Colonic mucosa (tissue), 4 donors: ENCODE data around the gene ANO10. TPM values are rescaled to one million over a fixed set of nuclear protein-coding genes. Genes with fewer than 3 reads are reported as not detected.

Experiments
- DNase-seq: peaks from one replicate; pipeline ENCODE4 v3.0.0-alpha.2; 2020
- H3K27ac ChIP-seq: fragments of 200-600 bp; one replicate; pipeline ENCODE4 v1.8.0; 2021
- H3K27me3 ChIP-seq: fragments of 200-600 bp; one replicate; pipeline ENCODE4 v1.8.0; 2021
- H3K36me3 ChIP-seq: fragments of 200-600 bp; one replicate; pipeline ENCODE4 v1.8.0; 2021
- H3K4me1 ChIP-seq: fragments of 200-600 bp; one replicate; pipeline ENCODE4 v1.8.0; 2021; ENCODE audit warnings: mild to moderate bottlenecking
- H3K4me3 ChIP-seq: fragments of 200-600 bp; one replicate; pipeline ENCODE4 v1.8.0; 2021
- H3K9ac ChIP-seq, 2 donors: one replicate each; pipeline ENCODE4 v1.7.0; 2013; ENCODE audit warnings: control low read depth in 2 of 2, low read depth in 2 of 2, low read length in 2 of 2
- H3K9me3 ChIP-seq: fragments of 200-600 bp; one replicate; pipeline ENCODE4 v1.8.0; 2021
- intact Hi-C: fragments of 100-400 bp; cut with DNase I; formaldehyde crosslinking; loops from one replicate; pipeline ENCODE4 v1.14.1; 2022
- total RNA-seq, 2 donors: library from RNA; stranded (reverse); fragmentation: NEBNext Ultra II Directional in 1 of 2; extraction: Animal tissue kit (Norgen Biotek cat#: 25700) in 1 of 2; gene quantifications; one replicate each; pipeline ENCODE4 v1.2.1, GENCODE V29; 2021
- TF ChIP-seq, protein P1 (sequence below): fragments of 200-600 bp; IDR thresholded peaks from one replicate; pipeline ENCODE4 v1.8.0; 2022; ENCODE audit warnings: antibody characterized with exemption, mild to moderate bottlenecking
- donor health status: healthy.
- donor health status: DM: no; HTN: no; CAD: no.
- donor health status: DM: no; HTN: no; CAD: no.

ANO10 gene
- total RNA-seq, 2 donors from 2014 or later: 53.9 to 69.0 TPM

DNA sequence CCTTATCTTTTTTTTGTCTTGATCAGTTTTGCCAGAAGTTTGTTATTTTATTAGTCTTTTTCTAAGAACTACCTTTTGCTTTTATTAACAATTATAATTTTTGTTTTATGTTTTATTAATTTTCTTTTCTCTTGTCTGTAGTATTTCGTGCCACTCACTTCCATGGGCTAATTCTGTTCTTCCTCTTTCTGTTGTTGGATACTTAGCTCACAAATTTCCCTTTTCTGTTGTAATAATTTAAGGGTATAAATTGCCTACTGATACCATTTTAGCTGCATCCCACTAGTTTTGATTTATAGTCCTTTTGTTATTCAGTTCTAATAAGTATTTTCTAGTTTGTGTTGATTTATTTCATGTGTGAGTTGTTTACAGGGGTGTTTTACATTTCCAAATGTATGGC, 286.8 kb downstream of the ANO10 start:
- no peak for DNase-seq
- TF ChIP-seq, protein P1, sequence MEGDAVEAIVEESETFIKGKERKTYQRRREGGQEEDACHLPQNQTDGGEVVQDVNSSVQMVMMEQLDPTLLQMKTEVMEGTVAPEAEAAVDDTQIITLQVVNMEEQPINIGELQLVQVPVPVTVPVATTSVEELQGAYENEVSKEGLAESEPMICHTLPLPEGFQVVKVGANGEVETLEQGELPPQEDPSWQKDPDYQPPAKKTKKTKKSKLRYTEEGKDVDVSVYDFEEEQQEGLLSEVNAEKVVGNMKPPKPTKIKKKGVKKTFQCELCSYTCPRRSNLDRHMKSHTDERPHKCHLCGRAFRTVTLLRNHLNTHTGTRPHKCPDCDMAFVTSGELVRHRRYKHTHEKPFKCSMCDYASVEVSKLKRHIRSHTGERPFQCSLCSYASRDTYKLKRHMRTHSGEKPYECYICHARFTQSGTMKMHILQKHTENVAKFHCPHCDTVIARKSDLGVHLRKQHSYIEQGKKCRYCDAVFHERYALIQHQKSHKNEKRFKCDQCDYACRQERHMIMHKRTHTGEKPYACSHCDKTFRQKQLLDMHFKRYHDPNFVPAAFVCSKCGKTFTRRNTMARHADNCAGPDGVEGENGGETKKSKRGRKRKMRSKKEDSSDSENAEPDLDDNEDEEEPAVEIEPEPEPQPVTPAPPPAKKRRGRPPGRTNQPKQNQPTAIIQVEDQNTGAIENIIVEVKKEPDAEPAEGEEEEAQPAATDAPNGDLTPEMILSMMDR: no peak
- Histone ChIP-seq H3K27me3 (no peaks in the 10 kb centered on the region), H3K4me1 (no peaks in the 10 kb centered on the region), H3K27ac (no peak overlapping the region), H3K36me3 (peaks cover 10% of the 10 kb centered on the region), H3K9ac (no peak overlapping the region), H3K4me3 (no peak overlapping the region), H3K9me3 (no peaks in the 10 kb centered on the region)
- intact Hi-C loops: no loop called here

DNA sequence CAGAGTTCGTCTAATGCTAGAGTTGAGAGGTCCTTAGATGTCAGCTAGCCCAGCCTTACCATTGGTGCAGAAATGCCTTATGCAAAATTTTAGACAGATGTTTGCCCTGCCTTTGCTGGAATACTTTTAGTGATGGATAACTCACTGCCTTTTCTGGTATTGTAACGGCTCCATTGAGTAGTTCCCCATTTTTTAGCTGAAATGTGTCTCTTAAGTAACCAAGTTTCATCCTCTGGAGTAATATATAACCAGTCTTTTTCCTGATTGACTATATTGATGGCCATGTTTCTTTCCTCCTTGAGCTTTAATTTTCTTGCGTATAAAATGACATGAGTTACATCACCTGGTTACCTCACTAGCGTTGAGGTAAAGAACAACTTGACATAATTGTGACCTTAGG, 290.4 kb downstream of the ANO10 start:
- H3K9me3 ChIP-seq: no peaks in the 10 kb centered on the region
- H3K27me3 ChIP-seq: no peaks in the 10 kb centered on the region
- H3K9ac ChIP-seq: no peak overlapping the region
- H3K4me1 ChIP-seq: no peaks in the 10 kb centered on the region
- intact Hi-C loops: no loop called here
- DNase-seq: no peak
- H3K36me3 ChIP-seq: no peaks in the 10 kb centered on the region
- TF ChIP-seq, protein P1: no peak
- H3K4me3 ChIP-seq: no peak overlapping the region
- no peak overlapping the region for H3K27ac ChIP-seq

DNA sequence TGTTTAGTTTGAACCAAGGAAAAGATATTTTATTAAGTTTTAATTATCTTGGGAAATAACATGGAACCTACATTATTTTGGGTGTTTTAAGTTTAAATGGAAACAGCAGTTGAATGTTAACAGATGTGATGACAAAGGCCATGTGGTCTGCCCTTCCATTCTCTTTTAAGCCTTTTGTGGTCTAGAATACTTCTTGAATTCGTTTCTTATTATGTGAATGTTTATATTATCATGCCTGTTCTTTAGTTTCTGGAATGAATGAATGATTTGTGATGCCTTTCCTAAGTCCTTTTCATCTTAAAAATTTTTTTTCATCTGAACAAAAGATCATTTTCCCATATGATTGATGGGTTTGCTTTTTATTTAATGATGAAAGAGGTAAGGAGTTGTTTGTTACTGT, 290.8 kb downstream of the ANO10 start:
- no peak for DNase-seq
- H3K4me1 ChIP-seq: no peaks in the 10 kb centered on the region
- no peak overlapping the region for H3K9ac ChIP-seq
- no peaks in the 10 kb centered on the region for H3K36me3 ChIP-seq
- intact Hi-C loops: no loop called here
- TF ChIP-seq, protein P1: no peak
- H3K27me3 ChIP-seq: no peaks in the 10 kb centered on the region
- H3K9me3 ChIP-seq: no peaks in the 10 kb centered on the region
- no peak overlapping the region for H3K27ac ChIP-seq
- no peak overlapping the region for H3K4me3 ChIP-seq

DNA sequence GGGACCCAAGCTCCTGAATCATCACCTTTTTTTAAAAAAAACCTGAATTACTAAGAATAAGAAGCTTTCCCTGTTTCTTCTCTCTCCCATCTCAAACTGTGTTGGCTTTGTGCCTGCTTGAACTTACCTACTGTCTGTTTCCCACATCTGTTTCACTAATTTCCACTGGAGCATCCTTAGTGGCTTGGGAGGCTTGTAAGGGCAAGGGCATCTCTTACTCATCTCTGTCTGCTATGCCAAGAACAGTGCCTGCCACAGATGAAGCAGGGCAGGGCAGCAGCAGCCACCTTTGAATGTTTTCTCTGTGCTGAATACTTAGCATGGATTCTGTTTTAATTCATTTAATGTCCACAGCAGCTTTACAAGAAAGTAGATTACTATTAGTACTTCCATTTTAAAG, 293.2 kb downstream of the ANO10 start:
- intact Hi-C loops: no loop called here
- DNase-seq: no peak
- no peaks in the 10 kb centered on the region for H3K27me3 ChIP-seq
- H3K27ac ChIP-seq: no peak overlapping the region
- TF ChIP-seq, protein P1: no peak
- H3K9ac ChIP-seq: no peak overlapping the region
- no peak overlapping the region for H3K4me3 ChIP-seq
- H3K9me3 ChIP-seq: no peaks in the 10 kb centered on the region
- no peaks in the 10 kb centered on the region for H3K36me3 ChIP-seq
- no peaks in the 10 kb centered on the region for H3K4me1 ChIP-seq

DNA sequence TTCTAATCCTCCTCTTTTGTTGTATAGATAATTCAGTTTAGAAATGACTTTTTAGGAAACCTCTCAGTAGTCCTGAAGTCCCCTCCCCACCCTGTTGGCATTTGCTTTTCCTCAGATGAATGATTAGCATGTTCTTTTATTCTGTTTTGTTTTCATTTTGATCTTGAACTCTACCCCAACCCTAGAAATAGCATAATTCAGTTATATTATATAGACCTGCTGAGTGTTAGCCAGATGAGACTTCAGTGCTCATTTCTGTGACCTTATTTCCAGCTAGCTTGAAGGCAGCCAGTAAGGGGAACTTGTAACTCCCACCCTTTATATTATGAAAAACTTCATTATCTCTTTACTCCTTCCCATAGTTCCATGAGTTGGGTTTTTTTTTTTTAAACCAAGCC, 294.2 kb downstream of the ANO10 start:
- Histone ChIP-seq H3K9me3 (no peaks in the 10 kb centered on the region), H3K9ac (no peak overlapping the region), H3K36me3 (no peaks in the 10 kb centered on the region), H3K4me1 (no peaks in the 10 kb centered on the region), H3K27me3 (no peaks in the 10 kb centered on the region), H3K4me3 (no peak overlapping the region), H3K27ac (no peak overlapping the region)
- intact Hi-C loops: no loop called here
- TF ChIP-seq, protein P1: no peak
- no peak for DNase-seq
